ENCODE data around the gene IRX2.

DNA sequence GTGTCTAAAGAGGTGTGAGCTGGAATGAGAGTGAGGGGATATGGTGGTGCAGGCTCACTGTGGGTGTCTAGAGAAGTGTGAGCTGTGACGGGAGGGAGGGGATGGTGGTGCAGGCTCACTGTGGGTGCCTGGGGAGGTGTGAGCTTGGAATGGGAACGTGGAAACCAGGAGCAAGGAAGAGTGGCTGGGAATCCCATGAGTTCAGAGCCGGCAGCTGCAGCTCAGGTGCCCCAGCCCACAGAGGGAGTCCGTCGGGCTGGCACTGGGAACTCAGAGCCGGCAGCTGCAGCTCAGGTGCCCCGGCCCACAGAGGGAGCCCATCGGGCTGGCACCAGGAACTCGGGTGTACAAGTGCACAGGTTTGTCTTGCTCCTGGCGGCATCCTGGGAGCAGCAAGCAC is 45.6 kb downstream of the IRX2 start:
- TF ChIP-seq POLR2A (IDR thresholded peaks at IDR 0.05; ENCODE audit: low read depth, low read length) (no peak), POLR2AphosphoS5 (IDR thresholded peaks at IDR 0.05; ENCODE audit: insufficient read depth, low read depth, low read length) (no peak), JUN (IDR thresholded peaks at IDR 0.05; ENCODE audit: borderline replicate concordance, insufficient read depth, insufficient read length, low read depth) (no peak), EZH2 (IDR thresholded peaks at IDR 0.05; ENCODE audit: borderline replicate concordance, low read depth, low read length, severe bottlenecking) (no peak)
- TF ChIP-seq, protein P1, sequence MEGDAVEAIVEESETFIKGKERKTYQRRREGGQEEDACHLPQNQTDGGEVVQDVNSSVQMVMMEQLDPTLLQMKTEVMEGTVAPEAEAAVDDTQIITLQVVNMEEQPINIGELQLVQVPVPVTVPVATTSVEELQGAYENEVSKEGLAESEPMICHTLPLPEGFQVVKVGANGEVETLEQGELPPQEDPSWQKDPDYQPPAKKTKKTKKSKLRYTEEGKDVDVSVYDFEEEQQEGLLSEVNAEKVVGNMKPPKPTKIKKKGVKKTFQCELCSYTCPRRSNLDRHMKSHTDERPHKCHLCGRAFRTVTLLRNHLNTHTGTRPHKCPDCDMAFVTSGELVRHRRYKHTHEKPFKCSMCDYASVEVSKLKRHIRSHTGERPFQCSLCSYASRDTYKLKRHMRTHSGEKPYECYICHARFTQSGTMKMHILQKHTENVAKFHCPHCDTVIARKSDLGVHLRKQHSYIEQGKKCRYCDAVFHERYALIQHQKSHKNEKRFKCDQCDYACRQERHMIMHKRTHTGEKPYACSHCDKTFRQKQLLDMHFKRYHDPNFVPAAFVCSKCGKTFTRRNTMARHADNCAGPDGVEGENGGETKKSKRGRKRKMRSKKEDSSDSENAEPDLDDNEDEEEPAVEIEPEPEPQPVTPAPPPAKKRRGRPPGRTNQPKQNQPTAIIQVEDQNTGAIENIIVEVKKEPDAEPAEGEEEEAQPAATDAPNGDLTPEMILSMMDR (IDR thresholded peaks at IDR 0.05; ENCODE audit: extremely low read depth in 1 of 2, insufficient read depth in 1 of 2, low read depth in 1 of 2, low read length in 2 of 2), result no peak
